ENCODE results near the gene PUM2. TPM values are rescaled to one million over a fixed set of nuclear protein-coding genes. Genes with fewer than 3 reads are reported as not detected.

Gene PUM2
- 117 and 119 TPM in 2 replicates for total RNA-seq (2022)
- percentile 98 among the genes with signal in this experiment for Bru-seq, nascent RNA
- percentile 97 among the genes with signal in this experiment for BruChase-seq, experiment 1, labeled RNA remaining after a 2-hour chase
- percentile 94 among the genes with signal in this experiment for BruChase-seq, experiment 2, labeled RNA remaining after a 6-hour chase
- long read RNA-seq, full-length matches to known transcripts, result 5 of 79 reads
- long read RNA-seq, partial matches to known transcripts, result 15 of 79 reads
- long read RNA-seq, other reads (novel, unspliced or antisense), result 59 of 79 reads

GRCh38 chr2:20350753-20351554 is at the start of gene PUM2:
Gene PUM2 (minus strand): TSS chr2:20350844. CDS start chr2:20327360, 23,484 bp downstream.
- H3K4me1 Mint-ChIP-seq (ENCODE audit: low read depth, unreplicated experiment), result peaks cover 12% of the 10 kb centered on the region
- ChIA-PET POLR2A (interaction anchor here (0.6 to 2.4 kb wide), 2 partner anchors 68 to 96 kb away, joined by 4 to 12 read pairs; partner anchors contain the start of gene RHOB), CTCF (interaction anchor here (1.1 kb wide), 1 partner anchor 45 kb away, joined by 4 read pairs; no protein-coding TSS in a partner anchor)
- no peak for TF ChIP-seq CTCF (IDR thresholded peaks at IDR 0.05; ENCODE audit: insufficient read depth in 1 of 2, low read depth in 1 of 2, low read length in 1 of 2, severe bottlenecking in 1 of 2, unreplicated experiment in 1 of 2)
- peak within 1 kb of the TSS; percentile 90 for H3K27ac Mint-ChIP-seq (ENCODE audit: unreplicated experiment)
- Histone ChIP-seq H3K36me3 (ENCODE audit: control insufficient read depth, insufficient read depth, low read length) (no peaks in the 10 kb centered on the region), H3K9me3 (no peaks in the 10 kb centered on the region), H3K4me3 (ENCODE audit: low read depth, low read length) (peak within 1 kb of the TSS; percentile 95), H3K4me1 (peaks cover 48% of the 10 kb centered on the region), H3K27me3 (replicated peaks; ENCODE audit: control insufficient read depth, insufficient read depth, low read length) (no peaks in the 10 kb centered on the region)
- no peak within 1 kb of the TSS for H3K4me3 Mint-ChIP-seq (ENCODE audit: unreplicated experiment)
- H3K27me3 Mint-ChIP-seq (ENCODE audit: insufficient read depth, unreplicated experiment), result no peaks in the 10 kb centered on the region
- intact Hi-C loops (cut with micrococcal nuclease; ENCODE audit: unreplicated experiment), result loop anchor here (2.0 kb wide), 1 partner anchor 24 kb away; no protein-coding TSS in a partner anchor
- TSS peak; percentile 90 for BruUV-seq (replicated peaks)
- peaks cover 13% of the 10 kb centered on the region for H3K36me3 Mint-ChIP-seq (ENCODE audit: insufficient read depth, unreplicated experiment)
- H3K9me3 Mint-ChIP-seq (ENCODE audit: unreplicated experiment), result no peaks in the 10 kb centered on the region
- DNase-seq, result peak; percentile 97 to 98

GRCh38 chr2:20400306-20400705 is 49.7 kb upstream of the PUM2 start:
- ChIA-PET CTCF (no interaction called here), POLR2A (no interaction called here)
- H3K4me1 ChIP-seq, result no peaks in the 10 kb centered on the region
- H3K36me3 ChIP-seq (ENCODE audit: control insufficient read depth, insufficient read depth, low read length), result no peaks in the 10 kb centered on the region
- Mint-ChIP-seq H3K27me3 (ENCODE audit: insufficient read depth, unreplicated experiment) (no peaks in the 10 kb centered on the region), H3K4me3 (ENCODE audit: unreplicated experiment) (no peak overlapping the region), H3K27ac (ENCODE audit: unreplicated experiment) (no peak overlapping the region), H3K4me1 (ENCODE audit: low read depth, unreplicated experiment) (no peaks in the 10 kb centered on the region), H3K9me3 (ENCODE audit: unreplicated experiment) (no peaks in the 10 kb centered on the region), H3K36me3 (ENCODE audit: insufficient read depth, unreplicated experiment) (no peaks in the 10 kb centered on the region)
- no peak for DNase-seq
- TF ChIP-seq CTCF (IDR thresholded peaks at IDR 0.05; ENCODE audit: insufficient read depth in 1 of 2, low read depth in 1 of 2, low read length in 1 of 2, severe bottlenecking in 1 of 2, unreplicated experiment in 1 of 2), result no peak
- intact Hi-C loops (cut with micrococcal nuclease; ENCODE audit: unreplicated experiment), result no loop called here
- no TSS peak for BruUV-seq (replicated peaks)
- no peaks in the 10 kb centered on the region for H3K27me3 ChIP-seq (replicated peaks; ENCODE audit: control insufficient read depth, insufficient read depth, low read length)
- no peaks in the 10 kb centered on the region for H3K9me3 ChIP-seq
- no peak overlapping the region for H3K4me3 ChIP-seq (ENCODE audit: low read depth, low read length)

- intact Hi-C loops (cut with micrococcal nuclease; ENCODE audit: unreplicated experiment), result no loop called here
Measured at GRCh38 chr2:20398956-20399567, 48.4 kb upstream of the PUM2 start.

More at GRCh38 chr2:20398956-20399567, 48.4 kb upstream of the PUM2 start:
- H3K4me3 Mint-ChIP-seq (ENCODE audit: unreplicated experiment), result no peak overlapping the region
- H3K36me3 Mint-ChIP-seq (ENCODE audit: insufficient read depth, unreplicated experiment), result no peaks in the 10 kb centered on the region
- no peaks in the 10 kb centered on the region for H3K27me3 Mint-ChIP-seq (ENCODE audit: insufficient read depth, unreplicated experiment)
- H3K36me3 ChIP-seq (ENCODE audit: control insufficient read depth, insufficient read depth, low read length), result no peaks in the 10 kb centered on the region
- no peaks in the 10 kb centered on the region for H3K4me1 ChIP-seq
- no peaks in the 10 kb centered on the region for H3K4me1 Mint-ChIP-seq (ENCODE audit: low read depth, unreplicated experiment)
- CTCF ChIA-PET, result no interaction called here
- H3K4me3 ChIP-seq (ENCODE audit: low read depth, low read length), result no peak overlapping the region
- no peak for DNase-seq
- no peaks in the 10 kb centered on the region for H3K9me3 ChIP-seq
- H3K9me3 Mint-ChIP-seq (ENCODE audit: unreplicated experiment), result no peaks in the 10 kb centered on the region
- no peak for TF ChIP-seq CTCF (IDR thresholded peaks at IDR 0.05; ENCODE audit: insufficient read depth in 1 of 2, low read depth in 1 of 2, low read length in 1 of 2, severe bottlenecking in 1 of 2, unreplicated experiment in 1 of 2)
- BruUV-seq (replicated peaks), result no TSS peak
- POLR2A ChIA-PET, result no interaction called here
- no peak overlapping the region for H3K27ac Mint-ChIP-seq (ENCODE audit: unreplicated experiment)
- H3K27me3 ChIP-seq (replicated peaks; ENCODE audit: control insufficient read depth, insufficient read depth, low read length), result no peaks in the 10 kb centered on the region

Measured in Caco-2 (cell line).